PC-9 (cell line): ENCODE results near the gene ZNF563.
"Not testable (repeated sequence)": the region's sequence is repeated elsewhere in the genome, so short reads cannot be mapped to it uniquely, and the experiment has no call there.

ENCODE experiments used
- EZH2 ChIP-seq: fragments of 200-600 bp; sonication (generic); IDR thresholded peaks from 2 replicates; pipeline ENCODE4 v1.8.0; 2017; ENCODE audit warnings: antibody characterized with exemption, low read depth
- TF ChIP-seq, protein P1 (sequence below): fragments of 200-600 bp; sonication (generic); conservative IDR thresholded peaks from 2 replicates; pipeline ENCODE4 v1.6.1; 2017; ENCODE audit warnings: mixed run types, antibody characterized with exemption, mild to moderate bottlenecking, moderate library complexity

DNA sequence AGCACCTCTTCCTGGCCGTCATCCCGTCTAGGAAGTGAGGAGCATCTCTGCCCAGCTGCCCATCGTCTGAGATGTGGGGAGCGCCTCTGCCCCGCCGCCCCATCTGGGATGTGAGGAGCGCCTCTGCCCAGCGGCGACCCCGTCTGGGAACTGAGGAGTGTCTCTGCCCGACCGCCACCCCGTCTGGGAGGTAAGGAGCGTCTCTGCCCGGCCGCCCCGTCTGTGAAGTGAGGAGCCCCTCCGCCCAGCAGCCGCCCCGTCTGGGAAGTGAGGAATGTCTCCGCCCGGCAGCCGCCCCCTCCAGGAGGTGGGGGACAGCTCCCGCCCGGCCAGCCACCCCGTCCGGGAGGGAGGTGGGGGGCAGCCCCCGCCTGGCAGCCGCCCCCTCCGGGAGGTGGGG lies 28.8 kb upstream of the ZNF563 start:
- TF ChIP-seq, protein P1, sequence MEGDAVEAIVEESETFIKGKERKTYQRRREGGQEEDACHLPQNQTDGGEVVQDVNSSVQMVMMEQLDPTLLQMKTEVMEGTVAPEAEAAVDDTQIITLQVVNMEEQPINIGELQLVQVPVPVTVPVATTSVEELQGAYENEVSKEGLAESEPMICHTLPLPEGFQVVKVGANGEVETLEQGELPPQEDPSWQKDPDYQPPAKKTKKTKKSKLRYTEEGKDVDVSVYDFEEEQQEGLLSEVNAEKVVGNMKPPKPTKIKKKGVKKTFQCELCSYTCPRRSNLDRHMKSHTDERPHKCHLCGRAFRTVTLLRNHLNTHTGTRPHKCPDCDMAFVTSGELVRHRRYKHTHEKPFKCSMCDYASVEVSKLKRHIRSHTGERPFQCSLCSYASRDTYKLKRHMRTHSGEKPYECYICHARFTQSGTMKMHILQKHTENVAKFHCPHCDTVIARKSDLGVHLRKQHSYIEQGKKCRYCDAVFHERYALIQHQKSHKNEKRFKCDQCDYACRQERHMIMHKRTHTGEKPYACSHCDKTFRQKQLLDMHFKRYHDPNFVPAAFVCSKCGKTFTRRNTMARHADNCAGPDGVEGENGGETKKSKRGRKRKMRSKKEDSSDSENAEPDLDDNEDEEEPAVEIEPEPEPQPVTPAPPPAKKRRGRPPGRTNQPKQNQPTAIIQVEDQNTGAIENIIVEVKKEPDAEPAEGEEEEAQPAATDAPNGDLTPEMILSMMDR = not testable (repeated sequence)
- not testable (repeated sequence) for TF ChIP-seq EZH2
